Transverse colon (tissue), 4 donors: ENCODE results near the gene MTG2.

Experiments used
- POLR2A ChIP-seq: fragments of 450-650 bp; IDR thresholded peaks from one replicate; pipeline ENCODE4 v1.6.1; 2016; ENCODE audit warnings: antibody characterized with exemption, mild to moderate bottlenecking, moderate library complexity
- POLR2AphosphoS5 ChIP-seq, 3 donors: sonication (generic); formaldehyde crosslinking; IDR thresholded peaks; one replicate each; pipeline ENCODE4 v1.6.1; 2016; ENCODE audit warnings: antibody characterized with exemption in 3 of 3
- TF ChIP-seq, protein P1 (sequence below), 5 experiments: fragments of 200-600 bp in 3 of 5; fragments of 450-650 bp in 2 of 5; sonication (generic) in 3 of 5; IDR thresholded peaks; 1 replicate in 2 of 5; 2 replicates in 3 of 5; pipeline ENCODE4 v1.5.1; 2016 to 2017; ENCODE audit warnings: antibody characterized with exemption in 5 of 5, inconsistent platforms in 3 of 5, mild to moderate bottlenecking in 2 of 5, moderate library complexity in 1 of 5

GRCh38 chr20:62145688-62146018 is 37.2 kb upstream of the MTG2 start:
- TF ChIP-seq POLR2A: no peak
- TF ChIP-seq, protein P1, sequence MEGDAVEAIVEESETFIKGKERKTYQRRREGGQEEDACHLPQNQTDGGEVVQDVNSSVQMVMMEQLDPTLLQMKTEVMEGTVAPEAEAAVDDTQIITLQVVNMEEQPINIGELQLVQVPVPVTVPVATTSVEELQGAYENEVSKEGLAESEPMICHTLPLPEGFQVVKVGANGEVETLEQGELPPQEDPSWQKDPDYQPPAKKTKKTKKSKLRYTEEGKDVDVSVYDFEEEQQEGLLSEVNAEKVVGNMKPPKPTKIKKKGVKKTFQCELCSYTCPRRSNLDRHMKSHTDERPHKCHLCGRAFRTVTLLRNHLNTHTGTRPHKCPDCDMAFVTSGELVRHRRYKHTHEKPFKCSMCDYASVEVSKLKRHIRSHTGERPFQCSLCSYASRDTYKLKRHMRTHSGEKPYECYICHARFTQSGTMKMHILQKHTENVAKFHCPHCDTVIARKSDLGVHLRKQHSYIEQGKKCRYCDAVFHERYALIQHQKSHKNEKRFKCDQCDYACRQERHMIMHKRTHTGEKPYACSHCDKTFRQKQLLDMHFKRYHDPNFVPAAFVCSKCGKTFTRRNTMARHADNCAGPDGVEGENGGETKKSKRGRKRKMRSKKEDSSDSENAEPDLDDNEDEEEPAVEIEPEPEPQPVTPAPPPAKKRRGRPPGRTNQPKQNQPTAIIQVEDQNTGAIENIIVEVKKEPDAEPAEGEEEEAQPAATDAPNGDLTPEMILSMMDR (IDR thresholded peaks at IDR 0.05): no peak
- no peak for TF ChIP-seq POLR2AphosphoS5 (IDR thresholded peaks at IDR 0.05)
